Neural progenitor cell (in vitro differentiated cells): ENCODE results near the gene KRTAP29-1. TPM values are rescaled to one million over a fixed set of nuclear protein-coding genes. Genes with fewer than 3 reads are reported as not detected.

ENCODE experiments used
- DNase-seq: peaks from one replicate; pipeline ENCODE4 v3.0.0-alpha.2; 2016; ENCODE audit warnings: low spot score
- H2AFZ ChIP-seq: fragments of 200-600 bp; sonication (generic); replicated peaks from 2 replicates; pipeline ENCODE4 v1.6.1; 2016; ENCODE audit warnings: antibody characterized with exemption
- H3F3A ChIP-seq: fragments of 200-600 bp; sonication (generic); 2 replicates; pipeline ENCODE4 v1.6.1; 2016; ENCODE audit warnings: antibody characterized with exemption, low read depth
- H3K27ac ChIP-seq: fragments of 200-600 bp; sonication (generic); 2 replicates; pipeline ENCODE4 v1.5.1; 2016; ENCODE audit warnings: mild to moderate bottlenecking
- H3K27me3 ChIP-seq: fragments of 200-600 bp; sonication (generic); 2 replicates; pipeline ENCODE4 v1.6.1; 2016; ENCODE audit warnings: mild to moderate bottlenecking, moderate library complexity
- H3K36me3 ChIP-seq: fragments of 200-600 bp; sonication (generic); 2 replicates; pipeline ENCODE4 v1.5.1; 2016
- H3K4me1 ChIP-seq: fragments of 200-600 bp; sonication (generic); 2 replicates; pipeline ENCODE4 v1.6.1; 2016; ENCODE audit warnings: mixed run types
- H3K4me2 ChIP-seq: fragments of 200-600 bp; sonication (generic); 2 replicates; pipeline ENCODE4 v1.6.1; 2016
- H3K4me3 ChIP-seq: fragments of 200-600 bp; sonication (generic); 2 replicates; pipeline ENCODE4 v1.5.1; 2016
- H3K79me2 ChIP-seq: fragments of 200-600 bp; sonication (generic); 2 replicates; pipeline ENCODE4 v1.6.1; 2016; ENCODE audit warnings: low read depth
- H3K9ac ChIP-seq: fragments of 200-600 bp; sonication (generic); 2 replicates; pipeline ENCODE4 v1.6.1; 2016
- H3K9me3 ChIP-seq: fragments of 200-600 bp; sonication (generic); 2 replicates; pipeline ENCODE4 v1.5.1; 2016; ENCODE audit warnings: low read depth
- H4K20me1 ChIP-seq: fragments of 200-600 bp; sonication (generic); 2 replicates; pipeline ENCODE4 v1.6.1; 2016; ENCODE audit warnings: low read depth
- H3K27ac Mint-ChIP-seq: 3 replicates; pipeline ENCODE4 v1.8.0; 2021; ENCODE audit warnings: mixed read lengths
- H3K27me3 Mint-ChIP-seq: 2 replicates; pipeline ENCODE4 v1.8.0; 2022; ENCODE audit warnings: low read depth, mild to moderate bottlenecking, inconsistent platforms, moderate library complexity, mixed read lengths; ENCODE audit not compliant: insufficient read depth
- H3K36me3 Mint-ChIP-seq: 3 replicates; pipeline ENCODE4 v1.8.0; 2021; ENCODE audit warnings: mixed read lengths
- H3K4me1 Mint-ChIP-seq: 3 replicates; pipeline ENCODE4 v1.8.0; 2021; ENCODE audit warnings: mixed read lengths
- H3K4me3 Mint-ChIP-seq: 3 replicates; pipeline ENCODE4 v1.8.0; 2021; ENCODE audit warnings: mild to moderate bottlenecking, moderate library complexity, mixed read lengths
- H3K9me3 Mint-ChIP-seq: 3 replicates; pipeline ENCODE4 v1.8.0; 2020; ENCODE audit warnings: mixed read lengths
- CTCF ChIP-seq: fragments of 200-600 bp; sonication (generic); IDR thresholded peaks from 2 replicates; pipeline ENCODE4 v1.5.1; 2017; ENCODE audit warnings: antibody characterized with exemption, mild to moderate bottlenecking
- EZH2 ChIP-seq: fragments of 200-600 bp; sonication (generic); IDR thresholded peaks from 2 replicates; pipeline ENCODE4 v1.6.1; 2017; ENCODE audit warnings: antibody characterized with exemption, mild to moderate bottlenecking, moderate library complexity
- EZH2phosphoT487 ChIP-seq: fragments of 200-600 bp; sonication (generic); IDR thresholded peaks from 2 replicates; pipeline ENCODE4 v1.6.1; 2017; ENCODE audit warnings: antibody characterized with exemption
- total RNA-seq: library from RNA; depleted of rRNA; stranded (reverse); fragments of >200 nt; gene quantifications from 2 replicates; pipeline ENCODE4 v1.2.3, GENCODE V29; 2015; ENCODE audit warnings: low replicate concordance

The KRTAP29-1 gene
- total RNA-seq, 1 donor from 2014 or later, result not detected

- no peaks in the 10 kb centered on the region for H3K36me3 Mint-ChIP-seq
- no peak overlapping the region for H3K4me3 Mint-ChIP-seq
- Histone ChIP-seq H3K79me2 (no peaks in the 10 kb centered on the region), H3K4me3 (no peak overlapping the region), H2AFZ (no peak overlapping the region), H3K27ac (no peak overlapping the region), H3K9me3 (no peaks in the 10 kb centered on the region), H3F3A (no peaks in the 10 kb centered on the region), H3K4me2 (no peak overlapping the region), H3K4me1 (peaks cover 6% of the 10 kb centered on the region), H4K20me1 (no peaks in the 10 kb centered on the region), H3K36me3 (no peaks in the 10 kb centered on the region), H3K27me3 (no peaks in the 10 kb centered on the region), H3K9ac (no peak overlapping the region)
- no peaks in the 10 kb centered on the region for H3K4me1 Mint-ChIP-seq
- TF ChIP-seq EZH2phosphoT487, result no peak
- TF ChIP-seq CTCF, result no peak
- no peak for TF ChIP-seq EZH2
- H3K27me3 Mint-ChIP-seq, result no peaks in the 10 kb centered on the region
- no peak overlapping the region for H3K27ac Mint-ChIP-seq
- no peaks in the 10 kb centered on the region for H3K9me3 Mint-ChIP-seq
- no peak for DNase-seq
These were observed 15.6 kb downstream of the KRTAP29-1 start for GRCh38 chr17:41287050-41287449.

GRCh38 chr17:41284546-41284945, 18.1 kb downstream of the KRTAP29-1 start:
- Mint-ChIP-seq H3K4me1 (no peaks in the 10 kb centered on the region), H3K27me3 (no peaks in the 10 kb centered on the region), H3K4me3 (no peak overlapping the region), H3K27ac (no peak overlapping the region), H3K9me3 (no peaks in the 10 kb centered on the region), H3K36me3 (no peaks in the 10 kb centered on the region)
- no peak overlapping the region for H3K4me2 ChIP-seq
- H3K9me3 ChIP-seq, result no peaks in the 10 kb centered on the region
- no peaks in the 10 kb centered on the region for H4K20me1 ChIP-seq
- no peak overlapping the region for H3K9ac ChIP-seq
- no peaks in the 10 kb centered on the region for H3K27me3 ChIP-seq
- no peak overlapping the region for H3K4me3 ChIP-seq
- no peaks in the 10 kb centered on the region for H3K36me3 ChIP-seq
- TF ChIP-seq CTCF, result no peak
- H2AFZ ChIP-seq, result no peak overlapping the region
- peaks cover 6% of the 10 kb centered on the region for H3K4me1 ChIP-seq
- H3K27ac ChIP-seq, result no peak overlapping the region
- DNase-seq, result no peak
- no peaks in the 10 kb centered on the region for H3F3A ChIP-seq
- H3K79me2 ChIP-seq, result no peaks in the 10 kb centered on the region

DNA sequence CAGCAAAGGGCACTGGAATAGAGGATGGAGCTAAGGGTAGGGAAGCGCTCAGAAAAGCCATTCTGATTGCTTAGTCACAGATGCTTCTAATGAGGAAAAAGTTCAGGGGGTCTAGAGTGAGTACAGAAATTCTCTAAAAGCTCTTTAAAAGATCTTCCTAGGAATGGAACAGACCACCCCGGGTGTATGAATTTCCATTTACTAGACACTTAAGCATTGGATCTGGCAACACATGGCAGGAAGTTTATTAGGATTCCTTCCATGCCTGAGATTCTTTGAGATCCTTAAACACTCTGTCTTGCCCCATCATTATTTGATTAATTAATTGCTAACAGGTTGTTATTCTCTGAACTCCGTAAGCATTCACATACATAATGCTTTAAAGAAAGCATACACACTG, 18.6 kb downstream of the KRTAP29-1 start:
- Mint-ChIP-seq H3K27ac (no peak overlapping the region), H3K4me1 (no peaks in the 10 kb centered on the region), H3K4me3 (no peak overlapping the region), H3K27me3 (no peaks in the 10 kb centered on the region), H3K9me3 (no peaks in the 10 kb centered on the region), H3K36me3 (no peaks in the 10 kb centered on the region)
- Histone ChIP-seq H3K36me3 (no peaks in the 10 kb centered on the region), H3K27me3 (no peaks in the 10 kb centered on the region), H3K9ac (no peak overlapping the region), H2AFZ (peak overlapping the region; percentile 22), H3K27ac (no peak overlapping the region), H3F3A (no peaks in the 10 kb centered on the region), H3K79me2 (no peaks in the 10 kb centered on the region), H3K4me2 (no peak overlapping the region), H3K4me1 (peaks cover 6% of the 10 kb centered on the region), H3K9me3 (no peaks in the 10 kb centered on the region), H4K20me1 (no peaks in the 10 kb centered on the region), H3K4me3 (no peak overlapping the region)
- TF ChIP-seq EZH2phosphoT487 (no peak), EZH2 (no peak), CTCF (no peak)
- DNase-seq, result no peak
